ENCODE results near the gene ARF3. TPM values are rescaled to one million over a fixed set of nuclear protein-coding genes. Genes with fewer than 3 reads are reported as not detected.
A peak's percentile ranks its signal among the peaks of the same experiment; 100 is the strongest.

The ARF3 gene
- total RNA-seq, 2 experiments from 2014 or later, result 89.6 to 114 TPM

- Mint-ChIP-seq H3K4me1 (peaks cover 16% of the 10 kb centered on the region), H3K4me3 (no peak overlapping the region), H3K9me3 (no peaks in the 10 kb centered on the region), H3K27me3 (peaks cover 62% of the 10 kb centered on the region), H3K27ac (no peak overlapping the region), H3K36me3 (ENCODE audit: low read depth) (no peaks in the 10 kb centered on the region)
- POLR2A ChIA-PET, result no interaction called here
- CTCF ChIA-PET, result interaction anchor here (0.6 to 8.1 kb wide), 4 partner anchors 12 to 143 kb away, joined by 3 to 110 read pairs (median 4); partner anchors contain the start of genes WNT1 and WNT10B
- DNase-seq, result no peak
Measured at GRCh38 chr12:48991247-48992050, 34.2 kb upstream of the ARF3 start.

- ChIA-PET CTCF (interaction anchor here (0.9 to 8.1 kb wide), 2 partner anchors 11 to 19 kb away, joined by 4 to 110 read pairs; partner anchors contain the start of genes WNT1 and WNT10B), POLR2A (no interaction called here)
- H3K4me1 Mint-ChIP-seq, result peaks cover 14% of the 10 kb centered on the region
- H3K27ac Mint-ChIP-seq, result no peak overlapping the region
- no peaks in the 10 kb centered on the region for H3K9me3 Mint-ChIP-seq
- no peak for DNase-seq
- peaks cover 53% of the 10 kb centered on the region for H3K27me3 Mint-ChIP-seq
- H3K4me3 Mint-ChIP-seq, result no peak overlapping the region
- no peaks in the 10 kb centered on the region for H3K36me3 Mint-ChIP-seq (ENCODE audit: low read depth)
Measured at GRCh38 chr12:48990552-48990951, 33.3 kb upstream of the ARF3 start.

GRCh38 chr12:48988030-48988649 lies 30.9 kb upstream of the ARF3 start:
- DNase-seq, result peak; percentile 76
- H3K4me3 Mint-ChIP-seq, result no peak overlapping the region
- no peak overlapping the region for H3K27ac Mint-ChIP-seq
- no peaks in the 10 kb centered on the region for H3K36me3 Mint-ChIP-seq (ENCODE audit: low read depth)
- CTCF ChIA-PET, result interaction anchor here (0.6 to 2.5 kb wide), 43 partner anchors 9 to 292 kb away, joined by 3 to 33 read pairs (median 5); partner anchors contain the start of genes ARF3, DDN, DDX23 and FKBP11
- H3K9me3 Mint-ChIP-seq, result no peaks in the 10 kb centered on the region
- peaks cover 8% of the 10 kb centered on the region for H3K4me1 Mint-ChIP-seq
- POLR2A ChIA-PET, result no interaction called here
- H3K27me3 Mint-ChIP-seq, result peaks cover 54% of the 10 kb centered on the region

- Mint-ChIP-seq H3K4me1 (peaks cover 16% of the 10 kb centered on the region), H3K9me3 (no peaks in the 10 kb centered on the region), H3K27me3 (peaks cover 63% of the 10 kb centered on the region), H3K4me3 (no peak overlapping the region), H3K27ac (no peak overlapping the region), H3K36me3 (ENCODE audit: low read depth) (no peaks in the 10 kb centered on the region)
- CTCF ChIA-PET, result interaction anchor here (0.9 to 2.1 kb wide), 6 partner anchors 9 to 134 kb away, joined by 3 to 21 read pairs (median 6); partner anchors contain the start of gene DDX23
- no peak for DNase-seq
- POLR2A ChIA-PET, result no interaction called here
Measured at GRCh38 chr12:48986720-48987291, 29.5 kb upstream of the ARF3 start.

- Mint-ChIP-seq H3K9me3 (no peaks in the 10 kb centered on the region), H3K36me3 (ENCODE audit: low read depth) (no peaks in the 10 kb centered on the region), H3K4me3 (no peak overlapping the region), H3K4me1 (peaks cover 25% of the 10 kb centered on the region), H3K27ac (no peak overlapping the region), H3K27me3 (peaks cover 71% of the 10 kb centered on the region)
- DNase-seq, result no peak
- POLR2A ChIA-PET, result no interaction called here
- CTCF ChIA-PET, result interaction anchor here (0.9 to 2.0 kb wide), 4 partner anchors 8 to 30 kb away, joined by 3 to 11 read pairs (median 4); partner anchors contain the start of gene WNT1
Measured at GRCh38 chr12:48985901-48986300, 28.6 kb upstream of the ARF3 start.

GRCh38 chr12:48985475-48985897 lies 28.2 kb upstream of the ARF3 start:
- no peaks in the 10 kb centered on the region for H3K36me3 Mint-ChIP-seq (ENCODE audit: low read depth)
- H3K27me3 Mint-ChIP-seq, result peaks cover 71% of the 10 kb centered on the region
- no peak overlapping the region for H3K27ac Mint-ChIP-seq
- peaks cover 29% of the 10 kb centered on the region for H3K4me1 Mint-ChIP-seq
- DNase-seq, result no peak
- CTCF ChIA-PET, result interaction anchor here (1.0 to 9.4 kb wide), 3 partner anchors 8 to 18 kb away, joined by 3 to 84 read pairs (median 11); partner anchors contain the start of genes WNT1 and WNT10B
- H3K4me3 Mint-ChIP-seq, result no peak overlapping the region
- POLR2A ChIA-PET, result no interaction called here
- H3K9me3 Mint-ChIP-seq, result no peaks in the 10 kb centered on the region

- Mint-ChIP-seq H3K36me3 (ENCODE audit: low read depth) (no peaks in the 10 kb centered on the region), H3K9me3 (no peaks in the 10 kb centered on the region), H3K4me1 (peaks cover 49% of the 10 kb centered on the region), H3K27me3 (peaks cover 77% of the 10 kb centered on the region), H3K4me3 (no peak overlapping the region), H3K27ac (peak overlapping the region; percentile 79)
- ChIA-PET CTCF (interaction anchor here (0.6 to 10.1 kb wide), 8 partner anchors 11 to 1210 kb away, joined by 3 to 110 read pairs (median 3); partner anchors contain the start of gene WNT10B), POLR2A (no interaction called here)
- DNase-seq, result no peak
Measured at GRCh38 chr12:48982397-48983080, 25.3 kb upstream of the ARF3 start.

GRCh38 chr12:48981757-48982157 lies 24.5 kb upstream of the ARF3 start:
- ChIA-PET CTCF (interaction anchor here (0.8 to 10.1 kb wide), 5 partner anchors 12 to 106 kb away, joined by 3 to 110 read pairs (median 4); partner anchors contain the start of gene WNT10B), POLR2A (no interaction called here)
- Mint-ChIP-seq H3K4me1 (peaks cover 52% of the 10 kb centered on the region), H3K36me3 (ENCODE audit: low read depth) (no peaks in the 10 kb centered on the region), H3K9me3 (no peaks in the 10 kb centered on the region), H3K27ac (peak overlapping the region; percentile 89), H3K27me3 (peaks cover 78% of the 10 kb centered on the region), H3K4me3 (peak overlapping the region; percentile 73)
- DNase-seq, result no peak

GRCh38 chr12:48980953-48981756 lies 23.9 kb upstream of the ARF3 start:
- Mint-ChIP-seq H3K27ac (peak overlapping the region; percentile 89), H3K27me3 (peaks cover 84% of the 10 kb centered on the region), H3K4me3 (peak overlapping the region; percentile 73), H3K4me1 (peaks cover 52% of the 10 kb centered on the region), H3K36me3 (ENCODE audit: low read depth) (no peaks in the 10 kb centered on the region), H3K9me3 (no peaks in the 10 kb centered on the region)
- peak; percentile 63 for DNase-seq
- CTCF ChIA-PET, result interaction anchor here (0.5 to 10.1 kb wide), 7 partner anchors 13 to 127 kb away, joined by 3 to 110 read pairs (median 4); partner anchors contain the start of genes ARF3 and WNT10B
- POLR2A ChIA-PET, result no interaction called here

- no peak for DNase-seq
- Mint-ChIP-seq H3K27me3 (peaks cover 90% of the 10 kb centered on the region), H3K9me3 (no peaks in the 10 kb centered on the region), H3K27ac (peak overlapping the region; percentile 89), H3K36me3 (ENCODE audit: low read depth) (no peaks in the 10 kb centered on the region), H3K4me3 (peak overlapping the region; percentile 73), H3K4me1 (peaks cover 52% of the 10 kb centered on the region)
- CTCF ChIA-PET, result interaction anchor here (0.5 to 10.1 kb wide), 7 partner anchors 8 to 127 kb away, joined by 3 to 110 read pairs (median 33); partner anchors contain the start of genes ARF3 and WNT10B
- POLR2A ChIA-PET, result interaction anchor here (0.5 kb wide), 1 partner anchor 273 kb away, joined by 5 read pairs; no protein-coding TSS in a partner anchor
Measured at GRCh38 chr12:48980389-48980952, 23.2 kb upstream of the ARF3 start.
